Measurements from ENCODE around the gene TMEM151B.
A peak's percentile ranks its signal among the peaks of the same experiment; 100 is the strongest.

The TMEM151B gene

DNA sequence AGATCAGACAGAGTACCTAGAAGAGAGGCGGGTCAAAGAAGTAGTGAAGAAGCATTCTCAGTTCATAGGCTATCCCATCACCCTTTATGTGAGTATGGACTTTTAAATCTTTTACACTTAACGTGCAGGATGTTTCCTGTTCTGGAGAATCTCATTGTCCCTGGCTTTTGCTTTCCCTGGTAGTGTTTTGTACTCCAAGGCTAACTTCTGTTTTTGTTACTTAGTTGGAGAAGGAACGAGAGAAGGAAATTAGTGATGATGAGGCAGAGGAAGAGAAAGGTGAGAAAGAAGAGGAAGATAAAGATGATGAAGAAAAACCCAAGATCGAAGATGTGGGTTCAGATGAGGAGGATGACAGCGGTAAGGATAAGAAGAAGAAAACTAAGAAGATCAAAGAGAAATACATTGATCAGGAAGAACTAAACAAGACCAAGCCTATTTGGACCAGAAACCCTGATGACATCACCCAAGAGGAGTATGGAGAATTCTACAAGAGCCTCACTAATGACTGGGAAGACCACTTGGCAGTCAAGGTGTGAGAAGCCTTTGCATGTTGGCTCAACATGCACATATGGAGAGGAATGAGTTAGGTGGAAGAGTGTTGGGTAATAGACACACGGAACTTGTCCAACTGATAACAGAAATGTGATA, 20.1 kb upstream of the TMEM151B start:
- DNase-seq (ENCODE audit: insufficient read length, low spot score) = no peak
- FAIRE-seq = no peak

DNA sequence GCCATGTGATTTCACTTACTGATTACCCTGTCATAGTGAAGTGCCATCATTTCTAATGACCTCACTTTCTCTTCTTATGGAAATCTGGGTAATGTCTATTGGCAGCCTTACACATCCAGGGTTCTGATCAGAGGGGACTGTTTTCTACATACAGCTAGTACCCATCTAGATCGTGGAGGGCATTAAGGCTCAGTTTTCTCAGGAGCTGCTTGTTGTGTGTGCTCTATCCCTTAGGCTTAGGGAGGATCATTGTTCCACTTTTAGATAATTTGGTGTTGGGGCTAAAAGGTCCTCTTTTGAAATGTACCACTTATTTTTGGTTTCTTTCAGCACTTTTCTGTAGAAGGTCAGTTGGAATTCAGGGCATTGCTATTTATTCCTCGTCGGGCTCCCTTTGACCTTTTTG, 19.5 kb upstream of the TMEM151B start:
- no peak for FAIRE-seq

GRCh38 chr6:44251576-44252524, 18.4 kb upstream of the TMEM151B start:
- DNase-seq (ENCODE audit: insufficient read length, low spot score) = no peak
- no peak for FAIRE-seq

More for the DNA sequence above, 19.5 kb upstream of the TMEM151B start:
- DNase-seq (ENCODE audit: insufficient read length, low spot score) = no peak

DNA sequence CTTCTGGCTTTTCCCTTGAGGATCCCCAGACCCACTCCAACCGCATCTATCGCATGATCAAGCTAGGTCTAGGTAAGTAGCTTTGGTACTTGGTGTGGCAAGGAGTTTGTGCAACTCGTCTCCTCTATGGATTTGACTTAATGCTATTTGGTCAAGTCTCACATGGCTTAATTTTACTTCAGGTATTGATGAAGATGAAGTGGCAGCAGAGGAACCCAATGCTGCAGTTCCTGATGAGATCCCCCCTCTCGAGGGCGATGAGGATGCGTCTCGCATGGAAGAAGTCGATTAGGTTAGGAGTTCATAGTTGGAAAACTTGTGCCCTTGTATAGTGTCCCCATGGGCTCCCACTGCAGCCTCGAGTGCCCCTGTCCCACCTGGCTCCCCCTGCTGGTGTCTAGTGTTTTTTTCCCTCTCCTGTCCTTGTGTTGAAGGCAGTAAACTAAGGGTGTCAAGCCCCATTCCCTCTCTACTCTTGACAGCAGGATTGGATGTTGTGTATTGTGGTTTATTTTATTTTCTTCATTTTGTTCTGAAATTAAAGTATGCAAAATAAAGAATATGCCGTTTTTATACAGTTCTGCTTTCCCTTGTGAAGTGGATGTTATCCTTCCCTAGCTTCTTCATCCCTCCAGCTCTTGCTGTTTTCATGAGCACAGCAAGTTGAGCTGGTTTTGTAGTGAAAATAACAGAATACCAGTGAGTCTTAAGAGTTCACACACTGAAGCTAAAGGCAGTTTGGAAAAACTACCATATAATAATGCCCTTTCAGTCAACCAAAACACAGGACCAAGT, 16.7 kb upstream of the TMEM151B start:
- FAIRE-seq = no peak
- DNase-seq (ENCODE audit: insufficient read length, low spot score) = no peak

DNA sequence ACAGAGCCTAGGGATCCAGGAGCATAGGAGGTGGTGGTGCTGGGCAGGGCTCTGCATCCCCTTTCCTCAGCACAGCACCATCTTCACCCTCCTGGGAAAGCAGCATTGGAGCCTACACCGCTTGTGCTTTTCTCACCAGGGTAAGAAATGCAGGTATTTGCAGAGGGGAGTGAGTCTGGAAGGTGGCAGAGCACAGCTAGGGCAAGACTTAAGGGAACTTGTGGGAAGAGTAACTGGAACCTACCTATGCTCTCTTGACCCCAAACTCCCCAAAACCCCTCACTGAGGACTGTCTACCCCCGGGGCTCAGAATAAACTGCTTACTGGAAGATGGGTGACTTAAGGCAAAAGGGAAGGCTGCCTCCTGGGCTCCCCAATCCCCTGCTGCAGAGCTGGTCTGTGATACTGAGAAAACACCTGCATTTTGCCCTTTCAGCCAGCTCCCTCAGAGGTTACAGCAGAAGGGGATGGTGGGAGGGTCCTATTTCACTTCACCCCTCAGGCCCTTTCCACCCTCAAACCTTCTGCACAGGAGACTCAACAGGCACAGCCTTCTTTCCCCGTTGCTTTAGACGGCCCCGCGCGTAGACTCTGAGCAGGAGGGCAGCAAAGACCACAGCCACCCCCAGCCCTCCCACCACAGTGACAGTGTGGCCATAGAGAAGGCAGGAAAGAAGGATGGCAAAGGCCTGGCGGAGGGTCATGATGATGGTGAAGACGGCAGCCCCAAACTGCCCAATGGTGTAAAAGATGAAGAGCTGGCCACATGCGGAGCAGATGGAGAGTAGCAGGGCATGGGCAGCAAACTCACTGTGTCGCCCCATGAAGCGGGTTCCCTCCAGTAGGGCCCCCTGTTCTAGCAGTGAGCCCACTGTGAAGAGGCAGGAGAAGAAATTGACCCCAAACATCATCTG, 15.8 kb upstream of the TMEM151B start:
- FAIRE-seq = no peak
- DNase-seq (ENCODE audit: insufficient read length, low spot score) = no peak

- no peak for DNase-seq (ENCODE audit: insufficient read length, low spot score)
- FAIRE-seq = no peak
Measured at GRCh38 chr6:44255105-44255808, 15.0 kb upstream of the TMEM151B start.

GRCh38 chr6:44255871-44256774, 14.1 kb upstream of the TMEM151B start:
- FAIRE-seq (no peak), DNase-seq (ENCODE audit: insufficient read length, low spot score) (no peak)

DNA sequence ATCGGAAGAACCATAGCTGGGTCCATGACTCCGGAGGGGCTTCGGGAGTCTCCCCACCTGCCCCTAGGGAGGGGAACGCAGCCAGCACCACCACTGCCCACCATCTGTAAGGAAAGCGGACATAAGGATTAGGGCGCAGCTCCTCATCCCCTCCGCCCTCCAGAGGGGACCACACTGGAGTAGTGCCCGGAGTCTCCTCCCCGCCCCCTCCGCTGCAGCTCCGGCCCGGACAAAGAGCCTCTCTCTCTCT, 13.6 kb upstream of the TMEM151B start:
- FAIRE-seq = no peak

GRCh38 chr6:44257025-44257752, 13.1 kb upstream of the TMEM151B start, which contains the start of gene SLC35B2:
Gene SLC35B2 (minus strand): TSS chr6:44257528. CDS start chr6:44257410, 118 bp downstream.
- no peak for FAIRE-seq
- no peak for DNase-seq (ENCODE audit: insufficient read length, low spot score)

More for the DNA sequence above, 13.6 kb upstream of the TMEM151B start:
- no peak for DNase-seq (ENCODE audit: insufficient read length, low spot score)

DNA sequence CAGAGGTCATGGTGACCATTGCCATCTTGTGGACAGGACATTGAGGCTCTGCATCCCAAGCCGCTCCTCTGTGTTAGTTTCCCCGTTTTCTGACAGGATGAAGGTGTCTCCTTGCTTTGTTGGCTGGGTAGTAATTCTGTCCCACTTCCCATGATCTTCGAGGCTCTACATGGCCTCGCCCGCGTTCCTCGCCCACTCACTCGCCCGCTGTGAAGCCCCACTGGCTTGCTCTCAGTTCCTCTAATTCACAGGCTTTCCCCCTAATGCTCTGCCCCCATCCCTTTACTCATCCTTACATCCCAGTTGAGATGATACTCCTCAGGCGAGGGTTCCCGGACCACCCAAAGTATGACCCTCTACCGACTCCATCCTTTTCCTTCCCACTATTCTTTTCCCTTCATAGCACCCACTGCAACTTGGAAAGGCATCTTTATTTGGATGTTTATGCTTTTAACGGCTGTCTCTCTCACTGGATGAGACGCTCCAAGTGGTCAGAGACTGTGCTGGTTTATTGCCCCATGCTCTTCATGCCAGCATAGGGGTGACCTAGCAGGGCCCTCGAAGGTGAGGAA, 12.4 kb upstream of the TMEM151B start:
- FAIRE-seq = peak; percentile 72
- no peak for DNase-seq (ENCODE audit: insufficient read length, low spot score)

- FAIRE-seq (no peak), DNase-seq (ENCODE audit: insufficient read length, low spot score) (no peak)
Measured at GRCh38 chr6:44258325-44258863, 11.9 kb upstream of the TMEM151B start.

- no peak for DNase-seq (ENCODE audit: insufficient read length, low spot score)
- FAIRE-seq = no peak
Measured at GRCh38 chr6:44258921-44259320, 11.3 kb upstream of the TMEM151B start.

- FAIRE-seq = no peak
- DNase-seq (ENCODE audit: insufficient read length, low spot score) = no peak
Measured at GRCh38 chr6:44260011-44260410, 10.2 kb upstream of the TMEM151B start.

DNA sequence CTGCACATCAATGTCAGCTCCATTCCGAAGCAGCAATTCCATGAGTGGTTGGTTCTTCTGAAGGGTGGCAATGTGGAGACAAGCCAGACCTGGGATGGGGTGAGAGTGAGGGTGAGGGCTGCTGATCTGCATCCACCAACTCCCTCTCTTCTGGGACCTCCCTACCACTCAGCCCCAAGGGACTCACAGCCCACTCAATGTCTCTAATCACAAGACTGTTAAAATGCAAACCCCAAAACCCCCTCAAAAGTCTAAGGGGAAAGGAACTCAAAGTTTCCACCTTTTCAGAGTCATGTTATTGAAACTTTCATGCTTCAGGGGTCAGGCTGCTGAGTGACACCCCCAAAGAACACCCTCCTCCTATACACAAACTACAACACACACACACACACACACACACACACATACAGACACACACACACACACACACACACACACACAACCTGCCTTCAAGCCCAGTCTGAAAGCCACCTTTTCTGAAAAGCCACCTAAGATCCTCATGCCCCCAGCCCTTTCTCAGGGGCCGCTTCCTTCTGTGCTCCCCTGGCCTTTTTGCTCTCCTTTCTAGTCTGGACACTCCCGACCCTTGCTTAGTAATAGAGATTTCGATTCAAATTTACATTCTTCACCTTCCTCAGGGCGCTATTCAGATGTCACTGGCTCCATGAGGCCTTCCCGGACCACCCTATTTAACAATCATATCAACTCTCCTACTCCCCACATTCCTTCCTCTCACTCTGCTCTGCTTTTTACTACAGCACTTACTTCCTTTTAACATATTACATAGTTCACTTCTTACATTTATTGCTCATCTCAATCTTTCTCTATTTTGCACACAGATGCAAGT, 9.6 kb upstream of the TMEM151B start:
- FAIRE-seq = no peak
- DNase-seq (ENCODE audit: insufficient read length, low spot score) = no peak

- DNase-seq (ENCODE audit: insufficient read length, low spot score) (no peak), FAIRE-seq (no peak)
Measured at GRCh38 chr6:44261581-44261980, 8.7 kb upstream of the TMEM151B start.
